Transverse colon (tissue), 4 donors: ENCODE data around the gene FAM13C. TPM values are rescaled to one million over a fixed set of nuclear protein-coding genes. Genes with fewer than 3 reads are reported as not detected.

ENCODE experiments used
- DNase-seq: peaks from one replicate; pipeline ENCODE4 v3.0.0-alpha.2; 2019
- H3K27ac ChIP-seq, 4 donors: fragments of 200-600 bp; sonication (generic); 2 replicates each; pipeline ENCODE4 v1.5.1; 2016 to 2018; ENCODE audit warnings: inconsistent platforms in 4 of 4
- H3K27me3 ChIP-seq: fragments of 200-600 bp; sonication (generic); 2 replicates; pipeline ENCODE4 v1.5.1; 2017; ENCODE audit warnings: inconsistent platforms
- H3K36me3 ChIP-seq, 4 donors: fragments of 200-600 bp; sonication (generic); 2 replicates each; pipeline ENCODE4 v1.5.1; 2017 to 2019; ENCODE audit warnings: inconsistent platforms in 4 of 4
- H3K4me1 ChIP-seq, 4 donors: fragments of 200-600 bp; sonication (generic); 2 replicates each; pipeline ENCODE4 v1.5.1; 2017 to 2020; ENCODE audit warnings: inconsistent platforms in 4 of 4
- H3K4me3 ChIP-seq, 4 donors: fragments of 200-600 bp; sonication (generic); 1 replicate in 1 of 4; 2 replicates in 3 of 4; pipeline versions ENCODE4 v1.5.1 to v1.6.1; 2017 to 2019; ENCODE audit warnings: inconsistent platforms in 4 of 4
- H3K9me3 ChIP-seq, 2 donors: fragments of 200-600 bp; sonication (generic); 2 replicates each; pipeline ENCODE4 v1.5.1; 2017 to 2019; ENCODE audit warnings: inconsistent platforms in 2 of 2
- EP300 ChIP-seq: sonication (generic); formaldehyde crosslinking; IDR thresholded peaks from one replicate; pipeline ENCODE4 v1.6.1; 2017; ENCODE audit warnings: antibody characterized with exemption, low read depth
- POLR2A ChIP-seq: fragments of 450-650 bp; IDR thresholded peaks from one replicate; pipeline ENCODE4 v1.6.1; 2016; ENCODE audit warnings: antibody characterized with exemption, mild to moderate bottlenecking, moderate library complexity
- POLR2AphosphoS5 ChIP-seq, 3 donors: sonication (generic); formaldehyde crosslinking; IDR thresholded peaks; one replicate each; pipeline ENCODE4 v1.6.1; 2016; ENCODE audit warnings: antibody characterized with exemption in 3 of 3
- WGBS, 2 donors: methylation state at CpG; one replicate each; pipeline ENCODE4 v1.1.5; 2018; ENCODE audit warnings: low coverage in 1 of 2; 5-methylcytosine and 5-hydroxymethylcytosine counted together
- in situ Hi-C, 4 donors: fragments of 200-750 bp; cut with MboI; loops; one replicate each; pipeline versions ENCODE4 v1.15.0 to v1.15.1; 2017; ENCODE audit warnings: low sequenced_read_pairs in 3 of 4, low pct_ligation_motif_present in 1 of 4, low pct_unique_long_range_greater_than_20kb in 1 of 4
- intact Hi-C: fragments of 100-400 bp; cut with DNase I; formaldehyde crosslinking; loops from one replicate; pipeline ENCODE4 v1.15.1; 2023; ENCODE audit warnings: low total_unique reads
- total RNA-seq, 4 donors: library from RNA; depleted of rRNA; stranded (reverse); fragments of >200 nt; gene quantifications; one replicate each; pipeline ENCODE4 v1.1.0, GENCODE V29; 2016
- TF ChIP-seq, protein P1 (sequence below), 5 experiments: fragments of 200-600 bp in 3 of 5; fragments of 450-650 bp in 2 of 5; sonication (generic) in 3 of 5; IDR thresholded peaks; 1 replicate in 2 of 5; 2 replicates in 3 of 5; pipeline ENCODE4 v1.5.1; 2016 to 2017; ENCODE audit warnings: antibody characterized with exemption in 5 of 5, inconsistent platforms in 3 of 5, mild to moderate bottlenecking in 2 of 5, moderate library complexity in 1 of 5

FAM13C gene
- total RNA-seq, 4 donors from 2014 or later, result 5.6 to 9.7 (median 6.1) TPM

DNA sequence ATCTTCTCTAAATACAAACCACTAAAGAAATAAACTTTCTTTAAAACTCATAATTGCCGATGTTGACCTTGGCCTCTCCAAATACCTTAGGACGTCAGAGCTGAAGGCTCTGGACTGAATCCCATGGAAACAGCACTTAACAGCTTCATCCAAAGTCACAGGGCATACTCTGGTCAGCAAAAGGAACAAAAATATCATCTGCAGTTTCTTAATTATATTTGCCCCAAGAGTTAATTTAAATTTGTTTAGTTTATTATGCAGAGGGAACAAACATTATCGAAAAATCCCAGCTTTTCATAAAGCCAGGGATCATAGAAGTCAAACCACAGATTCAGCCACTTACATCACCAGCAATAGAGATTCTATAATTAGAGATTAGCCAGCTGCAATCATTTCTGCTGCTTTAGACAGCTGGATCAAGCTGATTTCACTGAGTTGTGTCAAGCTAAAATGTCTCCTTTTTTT lies 20.5 kb upstream of the FAM13C start:
- no peak for TF ChIP-seq POLR2A
- TF ChIP-seq EP300, result no peak
- peak; percentile 13 to 40 (median 14) for TF ChIP-seq POLR2AphosphoS5 (IDR thresholded peaks at IDR 0.05)
- TF ChIP-seq, protein P1, sequence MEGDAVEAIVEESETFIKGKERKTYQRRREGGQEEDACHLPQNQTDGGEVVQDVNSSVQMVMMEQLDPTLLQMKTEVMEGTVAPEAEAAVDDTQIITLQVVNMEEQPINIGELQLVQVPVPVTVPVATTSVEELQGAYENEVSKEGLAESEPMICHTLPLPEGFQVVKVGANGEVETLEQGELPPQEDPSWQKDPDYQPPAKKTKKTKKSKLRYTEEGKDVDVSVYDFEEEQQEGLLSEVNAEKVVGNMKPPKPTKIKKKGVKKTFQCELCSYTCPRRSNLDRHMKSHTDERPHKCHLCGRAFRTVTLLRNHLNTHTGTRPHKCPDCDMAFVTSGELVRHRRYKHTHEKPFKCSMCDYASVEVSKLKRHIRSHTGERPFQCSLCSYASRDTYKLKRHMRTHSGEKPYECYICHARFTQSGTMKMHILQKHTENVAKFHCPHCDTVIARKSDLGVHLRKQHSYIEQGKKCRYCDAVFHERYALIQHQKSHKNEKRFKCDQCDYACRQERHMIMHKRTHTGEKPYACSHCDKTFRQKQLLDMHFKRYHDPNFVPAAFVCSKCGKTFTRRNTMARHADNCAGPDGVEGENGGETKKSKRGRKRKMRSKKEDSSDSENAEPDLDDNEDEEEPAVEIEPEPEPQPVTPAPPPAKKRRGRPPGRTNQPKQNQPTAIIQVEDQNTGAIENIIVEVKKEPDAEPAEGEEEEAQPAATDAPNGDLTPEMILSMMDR (IDR thresholded peaks at IDR 0.05), result no peak
- in situ Hi-C loops, result no loop called here
- H3K27ac ChIP-seq, result peak overlapping the region; percentile 40 to 54 (median 51)
- H3K27me3 ChIP-seq, result no peaks in the 10 kb centered on the region
- intact Hi-C loops, result no loop called here
- no peaks in the 10 kb centered on the region for H3K9me3 ChIP-seq
- H3K4me1 ChIP-seq, result no peaks in the 10 kb centered on the region
- no peak overlapping the region for H3K4me3 ChIP-seq
- H3K36me3 ChIP-seq, result no peaks in the 10 kb centered on the region
- no peak for DNase-seq
- WGBS, 2 donors, result 40 to 56% methylated on average over 3 of the region's 3 CpGs

DNA sequence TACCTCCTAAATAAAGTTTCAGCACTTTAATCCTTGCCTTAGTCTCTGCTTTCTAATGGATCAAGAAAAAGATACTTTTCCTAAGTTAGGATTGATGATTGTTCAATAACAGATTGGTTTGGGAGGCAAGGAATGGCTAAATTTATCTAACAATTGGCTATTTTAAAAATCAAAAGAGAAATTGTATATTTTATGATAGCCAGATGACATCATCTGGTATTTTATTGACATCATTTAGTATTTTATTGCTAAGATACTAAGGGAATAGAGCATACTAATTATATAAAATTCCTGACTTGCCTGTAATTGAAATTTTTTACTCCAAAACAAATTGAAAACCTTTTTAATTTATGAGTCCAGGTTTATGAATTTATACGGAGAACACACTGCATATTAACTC lies 19.3 kb upstream of the FAM13C start:
- in situ Hi-C loops, result no loop called here
- Histone ChIP-seq H3K27ac (no peak overlapping the region), H3K27me3 (no peaks in the 10 kb centered on the region), H3K4me1 (no peaks in the 10 kb centered on the region), H3K36me3 (no peaks in the 10 kb centered on the region), H3K4me3 (no peak overlapping the region), H3K9me3 (no peaks in the 10 kb centered on the region)
- DNase-seq, result no peak
- TF ChIP-seq EP300, result no peak
- no peak for TF ChIP-seq POLR2AphosphoS5 (IDR thresholded peaks at IDR 0.05)
- TF ChIP-seq POLR2A, result no peak
- TF ChIP-seq, protein P1 (IDR thresholded peaks at IDR 0.05), result no peak
- intact Hi-C loops, result no loop called here
- WGBS, 2 donors, result 43 to 52% methylated on average over 1 of the region's 1 CpG

DNA sequence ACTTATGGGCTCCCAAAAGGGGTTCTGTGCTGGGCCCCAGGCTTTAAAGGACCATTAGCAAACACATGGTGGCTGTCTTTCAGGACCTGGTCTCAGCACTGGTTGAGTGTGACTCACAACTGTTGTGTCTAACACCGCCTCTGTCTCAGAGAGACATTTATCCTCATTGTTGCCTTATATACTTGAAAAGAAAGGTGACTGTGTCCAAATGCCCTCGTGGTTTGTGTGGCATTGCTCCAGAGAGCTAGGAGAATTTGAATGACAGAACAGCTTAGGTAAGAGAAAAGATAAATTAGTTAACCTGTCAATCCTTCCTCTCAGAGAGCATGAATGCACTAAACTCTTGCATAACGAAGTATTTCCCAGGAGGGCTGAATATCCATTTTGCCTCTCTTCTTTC lies 14.5 kb upstream of the FAM13C start:
- WGBS, 2 donors, result 50 to 73% methylated on average over 2 to 3 of the region's 3 CpGs
- no peaks in the 10 kb centered on the region for H3K36me3 ChIP-seq
- DNase-seq, result no peak
- intact Hi-C loops, result no loop called here
- H3K27ac ChIP-seq, result no peak overlapping the region
- TF ChIP-seq POLR2A (no peak), POLR2AphosphoS5 (IDR thresholded peaks at IDR 0.05) (no peak), EP300 (no peak)
- TF ChIP-seq, protein P1 (IDR thresholded peaks at IDR 0.05), result no peak
- H3K9me3 ChIP-seq, result no peaks in the 10 kb centered on the region
- H3K4me3 ChIP-seq, result no peak overlapping the region
- in situ Hi-C loops, result no loop called here
- no peaks in the 10 kb centered on the region for H3K27me3 ChIP-seq
- H3K4me1 ChIP-seq, result no peaks in the 10 kb centered on the region

DNA sequence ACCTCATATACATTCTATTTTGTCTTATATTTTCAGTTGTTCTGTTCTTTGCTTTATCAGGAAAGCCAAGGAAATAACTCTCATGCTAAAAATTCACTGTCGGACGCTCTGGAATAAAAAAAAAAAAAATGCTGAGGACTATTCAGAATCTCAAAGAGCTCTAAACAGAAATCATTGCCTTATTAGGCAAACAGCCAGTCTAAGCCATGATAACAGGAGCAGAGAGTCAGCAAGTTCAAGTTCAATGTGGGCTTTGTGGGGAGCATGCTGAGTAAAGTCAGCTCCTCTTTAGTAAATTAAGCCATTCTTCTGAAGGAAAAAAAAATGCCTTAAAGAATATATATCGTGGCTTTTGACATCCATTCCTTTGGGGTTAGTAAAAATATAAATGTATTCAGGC lies 13.6 kb upstream of the FAM13C start:
- no peak for TF ChIP-seq POLR2AphosphoS5 (IDR thresholded peaks at IDR 0.05)
- TF ChIP-seq, protein P1 (IDR thresholded peaks at IDR 0.05), result no peak
- no peak for TF ChIP-seq EP300
- TF ChIP-seq POLR2A, result no peak
- no peaks in the 10 kb centered on the region for H3K4me1 ChIP-seq
- intact Hi-C loops (no loop called here), in situ Hi-C loops (no loop called here)
- DNase-seq, result no peak
- H3K4me3 ChIP-seq, result no peak overlapping the region
- no peaks in the 10 kb centered on the region for H3K27me3 ChIP-seq
- no peak overlapping the region for H3K27ac ChIP-seq
- H3K36me3 ChIP-seq, result no peaks in the 10 kb centered on the region
- H3K9me3 ChIP-seq, result no peaks in the 10 kb centered on the region
- 68 to 82% methylated on average over 3 of the region's 3 CpGs for WGBS, 2 donors
